HepG2 (cell line): ENCODE data around the gene CALD1. TPM values are rescaled to one million over a fixed set of nuclear protein-coding genes. Genes with fewer than 3 reads are reported as not detected.

Experiments used
- ATAC-seq: fragments of 200-7000 bp; cut with Tn5 transposase; 3 replicates; pipeline ENCODE4 v1.9.1; 2020; ENCODE audit warnings: mild to moderate bottlenecking, moderate library complexity
- BruUV-seq: library from RNA; stranded (reverse); fragments of 400-500 nt; replicated peaks from 2 replicates; lab custom pipeline; 2021; lab: Mats Ljungman, UMichigan
- CTCF ChIA-PET: fragments of 300-600 bp; formaldehyde crosslinking; extraction: SDS; loops from one replicate; lab custom pipeline; 2021; ENCODE audit warnings: low total read pairs, inconsistent platforms, low intra/inter-chr PET ratio; lab: Yijun Ruan, JAX
- POLR2A ChIA-PET: fragments of 350-600 bp; sonication (Branson Sonifier 250); formaldehyde crosslinking; loops from one replicate; lab custom pipeline; 2020; ENCODE audit warnings: antibody characterized with exemption, inconsistent platforms; lab: Yijun Ruan, JAX
- DNase-seq: peaks from one replicate; pipeline ENCODE4 v3.0.0-alpha.2; 2015; ENCODE audit warnings: low spot score
- FAIRE-seq: peaks from 3 replicates; lab custom pipeline; 2011; peaks lifted over from hg19 to GRCh38; lab: Jason Lieb, UNC
- H2AFZ ChIP-seq: one replicate; pipeline ENCODE4 v1.6.1; 2011; ENCODE audit warnings: low read length, inconsistent platforms
- H3K27ac ChIP-seq: fragments of 300-600 bp; 3 replicates; pipeline ENCODE4 v1.8.0; 2011; ENCODE audit warnings: mixed run types, mild to moderate bottlenecking, mixed read lengths, low read length, inconsistent platforms; ENCODE audit not compliant: insufficient read depth; ENCODE audit errors: extremely low read length
- H3K27me3 ChIP-seq, 2 experiments: fragments of 200-600 bp in 1 of 2; 2 replicates in 1 of 2; 3 replicates in 1 of 2; pipeline versions ENCODE4 v1.6.0 to v1.8.0; 2011; ENCODE audit warnings: low read length in 2 of 2, mild to moderate bottlenecking in 2 of 2, moderate library complexity in 2 of 2, inconsistent platforms in 1 of 2; ENCODE audit not compliant: insufficient read depth in 2 of 2, control insufficient read depth in 1 of 2
- H3K36me3 ChIP-seq, 2 experiments: fragments of 200-600 bp in 1 of 2; replicated peaks in 1 of 2; 2 replicates in 1 of 2; 3 replicates in 1 of 2; pipeline versions ENCODE4 v1.5.1 to v1.8.0; 2011; ENCODE audit warnings: low read length in 2 of 2, inconsistent platforms in 1 of 2; ENCODE audit not compliant: insufficient read depth in 2 of 2, control insufficient read depth in 1 of 2
- H3K4me1 ChIP-seq: 2 replicates; pipeline ENCODE4 v1.5.1; 2012; ENCODE audit warnings: low read length, inconsistent platforms; ENCODE audit not compliant: insufficient read depth
- H3K4me2 ChIP-seq: 2 replicates; pipeline ENCODE4 v1.6.0; 2011; ENCODE audit warnings: low read depth, low read length, inconsistent platforms
- H3K4me3 ChIP-seq, 3 experiments: fragments of 200-600 bp in 1 of 3; sonication (generic), shearing (Covaris generic) in 1 of 3; replicated peaks in 1 of 3; 2 replicates each; pipeline ENCODE4 v1.5.1; 2011 to 2016; ENCODE audit warnings: low read length in 3 of 3, inconsistent platforms in 2 of 3, low read depth in 2 of 3, mild to moderate bottlenecking in 2 of 3, control low read depth in 1 of 3, mixed read lengths in 1 of 3; ENCODE audit not compliant: insufficient read depth in 1 of 3
- H3K79me2 ChIP-seq: one replicate; pipeline ENCODE4 v1.6.1; 2011; ENCODE audit warnings: low read length, inconsistent platforms; ENCODE audit not compliant: insufficient read depth
- H3K9ac ChIP-seq: 2 replicates; pipeline ENCODE4 v1.6.0; 2011; ENCODE audit warnings: mild to moderate bottlenecking, low read depth, low read length, inconsistent platforms; ENCODE audit not compliant: insufficient read depth
- H3K9me3 ChIP-seq: 2 replicates; pipeline ENCODE4 v1.5.1; 2012; ENCODE audit warnings: mild to moderate bottlenecking, low read length
- H4K20me1 ChIP-seq: 2 replicates; pipeline ENCODE4 v1.6.0; 2011; ENCODE audit warnings: inconsistent platforms, mild to moderate bottlenecking, low read length, moderate library complexity; ENCODE audit not compliant: insufficient read depth
- BRF2 ChIP-seq: sonication (generic); formaldehyde crosslinking; IDR thresholded peaks from 2 replicates; pipeline ENCODE4 v1.8.1; 2022; ENCODE audit warnings: mild to moderate bottlenecking, missing genetic modification reagents
- CBFB ChIP-seq: sonication (generic); formaldehyde crosslinking; IDR thresholded peaks from 2 replicates; pipeline ENCODE4 v1.4.0; 2020; ENCODE audit warnings: missing genetic modification reagents
- PTBP1 ChIP-seq: fragments of 200-400 bp; formaldehyde crosslinking; IDR thresholded peaks from 2 replicates; pipeline ENCODE4 v1.6.1; 2018; ENCODE audit warnings: low read length, low read depth; ENCODE audit not compliant: poor library complexity, severe bottlenecking
- TFDP2 ChIP-seq: sonication (generic); formaldehyde crosslinking; IDR thresholded peaks from 2 replicates; pipeline ENCODE4 v1.4.0; 2020; ENCODE audit warnings: missing genetic modification reagents
- ZNF143 ChIP-seq: sonication (generic); formaldehyde crosslinking; IDR thresholded peaks from 2 replicates; pipeline ENCODE4 v1.4.0; 2020; ENCODE audit warnings: missing genetic modification reagents
- ZNF546 ChIP-seq: sonication (generic); formaldehyde crosslinking; conservative IDR thresholded peaks from 2 replicates; pipeline ENCODE4 v1.8.1; 2023; ENCODE audit warnings: mild to moderate bottlenecking, missing genetic modification reagents
- ZNF577 ChIP-seq: sonication (generic); formaldehyde crosslinking; IDR thresholded peaks from 2 replicates; pipeline ENCODE4 v1.4.0; 2020; ENCODE audit warnings: mild to moderate bottlenecking, low read depth, missing genetic modification reagents, borderline replicate concordance
- WGBS: methylation state at CpG from one replicate; pipeline ENCODE4 v1.1.6; 2017; ENCODE audit warnings: low lambda C conversion rate; 5-methylcytosine and 5-hydroxymethylcytosine counted together
- in situ Hi-C: cut with HindIII; loops from 2 replicates; pipeline ENCODE4 v1.10.0; 2017; ENCODE audit warnings: low pct_unique_long_range_greater_than_20kb; ENCODE audit not compliant: extremely low pct_ligation_motif_present
- intact Hi-C: fragments of 100-400 bp; cut with micrococcal nuclease; formaldehyde crosslinking; loops from one replicate; pipeline ENCODE4 v1.10.0; 2022; ENCODE audit not compliant: unreplicated experiment
- polyA plus RNA-seq, 8 experiments: library from polyadenylated mRNA; depleted of rRNA in 3 of 8; stranded (reverse) in 7 of 8; unstranded in 1 of 8; fragments of >200 nt; fragmentation: Illumina TruSeq in 4 of 8; extraction: Trizol in 4 of 8; gene quantifications; 2 replicates each; pipeline versions ENCODE4 v1.2.1 to v1.2.3, GENCODE V29; 2011 to 2016; ENCODE audit warnings: low read depth in 4 of 8, missing spikeins in 1 of 8, mixed read lengths in 1 of 8; ENCODE audit not compliant: insufficient read depth in 1 of 8
- total RNA-seq, 5 experiments: library from RNA; depleted of rRNA; stranded (reverse); fragments of >200 nt; fragmentation: Illumina TruSeq; extraction: Trizol; gene quantifications; 2 replicates each; pipeline ENCODE4 v1.2.3, GENCODE V29; 2016; ENCODE audit warnings: low read depth in 1 of 5

Gene CALD1
- total and polyA plus RNA-seq, 2 of the 13 experiments (the other 11 are each of a cell fraction or from before 2014, with no cell fraction given) = 53.0 to 112 TPM

- Histone ChIP-seq H4K20me1 (no peaks in the 10 kb centered on the region), H3K79me2 (no peaks in the 10 kb centered on the region), H3K9me3 (no peaks in the 10 kb centered on the region)
- ATAC-seq = no peak
- intact Hi-C loops = no loop called here
- TF ChIP-seq ZNF546 (no peak), TFDP2 (no peak), BRF2 (no peak), ZNF577 (CRISPR knock-in tag) (no peak), PTBP1 (no peak), CBFB (no peak), ZNF143 (CRISPR knock-in tag) (no peak)
- TF ChIP-seq, all 625 proteins: peak for 0
- POLR2A ChIA-PET = no interaction called here
- H3K9ac ChIP-seq = no peak overlapping the region
- no peak overlapping the region for H2AFZ ChIP-seq
- no TSS peak for BruUV-seq
- DNase-seq (no peak), FAIRE-seq (no peak)
- no peaks in the 10 kb centered on the region for H3K27me3 ChIP-seq
- H3K36me3 ChIP-seq = no peaks in the 10 kb centered on the region
- H3K4me3 ChIP-seq = no peak overlapping the region
- H3K27ac ChIP-seq = no peak overlapping the region
- no peak overlapping the region for H3K4me2 ChIP-seq
- peaks cover 15% of the 10 kb centered on the region for H3K4me1 ChIP-seq
- in situ Hi-C loops = no loop called here
- CTCF ChIA-PET = no interaction called here
- WGBS = 50% methylated on average over 4 of the region's 4 CpGs
Measured at GRCh38 chr7:134782121-134782623, 2.7 kb downstream of the CALD1 start.
